AG04449 (cell line): ENCODE measurements around the gene ZFP62.

Experiments used
- CTCF ChIA-PET: fragments of 350-600 bp; formaldehyde crosslinking; extraction: SDS; loops from one replicate; lab custom pipeline; 2021; ENCODE audit warnings: antibody characterized with exemption; lab: Yijun Ruan, JAX
- POLR2A ChIA-PET: fragments of 400-600, 350-600 bp; formaldehyde crosslinking; extraction: SDS; loops from one replicate; lab custom pipeline; 2020; ENCODE audit warnings: antibody characterized with exemption, inconsistent platforms; lab: Yijun Ruan, JAX
- DNase-seq: peaks from one replicate; pipeline ENCODE4 v3.0.0-alpha.2; 2010; ENCODE audit warnings: low read depth, low spot score
- H3K4me3 ChIP-seq: 2 replicates; pipeline ENCODE4 v1.5.1; 2011; ENCODE audit warnings: low read depth, mild to moderate bottlenecking, control low read depth, low read length
- TF ChIP-seq, protein P1 (sequence below): IDR thresholded peaks from one replicate; pipeline ENCODE4 v1.5.1; 2011; ENCODE audit warnings: mild to moderate bottlenecking, moderate library complexity, low read length, control low read depth, inconsistent platforms; ENCODE audit not compliant: insufficient read depth; ENCODE audit errors: missing control alignments

The ZFP62 gene

GRCh38 chr5:180813420-180813819 is 47.7 kb downstream of the ZFP62 start:
- ChIA-PET CTCF (no interaction called here), POLR2A (no interaction called here)
- TF ChIP-seq, protein P1, sequence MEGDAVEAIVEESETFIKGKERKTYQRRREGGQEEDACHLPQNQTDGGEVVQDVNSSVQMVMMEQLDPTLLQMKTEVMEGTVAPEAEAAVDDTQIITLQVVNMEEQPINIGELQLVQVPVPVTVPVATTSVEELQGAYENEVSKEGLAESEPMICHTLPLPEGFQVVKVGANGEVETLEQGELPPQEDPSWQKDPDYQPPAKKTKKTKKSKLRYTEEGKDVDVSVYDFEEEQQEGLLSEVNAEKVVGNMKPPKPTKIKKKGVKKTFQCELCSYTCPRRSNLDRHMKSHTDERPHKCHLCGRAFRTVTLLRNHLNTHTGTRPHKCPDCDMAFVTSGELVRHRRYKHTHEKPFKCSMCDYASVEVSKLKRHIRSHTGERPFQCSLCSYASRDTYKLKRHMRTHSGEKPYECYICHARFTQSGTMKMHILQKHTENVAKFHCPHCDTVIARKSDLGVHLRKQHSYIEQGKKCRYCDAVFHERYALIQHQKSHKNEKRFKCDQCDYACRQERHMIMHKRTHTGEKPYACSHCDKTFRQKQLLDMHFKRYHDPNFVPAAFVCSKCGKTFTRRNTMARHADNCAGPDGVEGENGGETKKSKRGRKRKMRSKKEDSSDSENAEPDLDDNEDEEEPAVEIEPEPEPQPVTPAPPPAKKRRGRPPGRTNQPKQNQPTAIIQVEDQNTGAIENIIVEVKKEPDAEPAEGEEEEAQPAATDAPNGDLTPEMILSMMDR, result no peak
- no peak overlapping the region for H3K4me3 ChIP-seq
- no peak for DNase-seq

DNA sequence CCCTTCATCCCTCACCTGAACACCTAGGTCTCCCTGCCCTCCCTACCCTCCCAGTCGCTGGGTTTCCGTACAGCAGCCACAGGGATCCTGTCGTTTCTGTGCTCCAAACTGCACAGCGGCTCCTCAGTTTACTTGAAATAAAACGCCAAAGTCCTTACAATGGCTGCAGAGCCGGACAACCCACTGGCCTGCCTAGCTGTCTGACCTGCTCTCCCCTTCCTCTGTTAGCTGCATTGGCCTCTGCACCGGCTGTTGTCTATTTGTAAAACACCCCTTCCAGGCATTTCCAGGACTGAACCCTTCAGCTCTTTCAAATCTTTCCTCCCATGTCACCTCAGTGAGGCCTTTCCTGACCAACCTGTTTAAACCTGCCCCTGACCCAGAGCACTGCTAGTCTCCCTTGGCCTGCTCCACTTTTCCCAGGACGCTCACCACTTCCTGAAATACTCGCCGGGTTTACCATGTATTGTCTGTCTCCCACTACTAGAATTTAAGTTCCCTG is 49.4 kb downstream of the ZFP62 start:
- TF ChIP-seq, protein P1, result no peak
- CTCF ChIA-PET, result interaction anchor here (1.7 kb wide), 1 partner anchor 10 kb away, joined by 4 read pairs; no protein-coding TSS in a partner anchor
- no peak overlapping the region for H3K4me3 ChIP-seq
- no peak for DNase-seq
- POLR2A ChIA-PET, result no interaction called here

DNA sequence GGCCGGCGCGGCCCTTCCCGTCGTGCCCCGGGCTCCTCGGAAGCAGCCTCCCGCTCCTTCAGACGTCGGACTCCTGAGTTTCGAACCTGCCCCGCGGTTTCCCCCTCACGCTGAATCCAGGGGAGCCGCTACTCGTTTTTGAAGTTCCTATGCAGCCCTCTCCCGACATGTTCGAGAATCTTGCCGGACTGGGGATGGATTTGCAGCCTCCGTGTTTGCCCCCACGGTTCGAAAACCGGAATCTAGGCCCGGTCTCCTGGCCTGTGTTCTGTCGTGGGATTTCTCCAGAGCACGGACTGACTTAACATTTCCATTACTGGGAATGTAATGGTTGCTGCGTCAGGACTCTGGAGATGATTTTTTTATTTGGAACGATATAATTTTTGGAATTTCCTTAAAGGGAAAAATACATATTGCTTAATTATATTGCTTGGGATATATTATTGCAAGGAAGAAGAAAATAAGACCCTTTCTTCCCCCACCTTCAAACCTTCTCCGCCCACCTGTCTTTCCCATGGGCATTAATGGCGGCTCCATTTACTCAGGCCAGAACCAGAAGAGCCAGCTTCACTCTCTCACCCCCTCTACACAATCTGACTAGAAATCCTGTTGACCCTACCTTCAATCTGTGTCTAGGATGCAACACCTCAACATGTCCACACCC is 50.0 kb downstream of the ZFP62 start:
- H3K4me3 ChIP-seq, result peak overlapping the region; percentile 94
- DNase-seq, result no peak
- ChIA-PET CTCF (interaction anchor here (1.5 to 1.7 kb wide), 2 partner anchors 10 to 11 kb away, joined by 3 to 4 read pairs; no protein-coding TSS in a partner anchor), POLR2A (interaction anchor here (0.8 to 1.2 kb wide), 6 partner anchors 9 to 50 kb away, joined by 3 to 9 read pairs (median 4); partner anchors contain the start of gene MGAT1)
- TF ChIP-seq, protein P1, result no peak

- ChIA-PET CTCF (interaction anchor here (1.5 to 1.7 kb wide), 2 partner anchors 10 to 11 kb away, joined by 3 to 4 read pairs; no protein-coding TSS in a partner anchor), POLR2A (interaction anchor here (0.6 to 1.2 kb wide), 7 partner anchors 8 to 51 kb away, joined by 3 to 9 read pairs (median 4); partner anchors contain the start of gene MGAT1)
- TF ChIP-seq, protein P1, result no peak
- peak overlapping the region; percentile 94 for H3K4me3 ChIP-seq
- no peak for DNase-seq
These were observed 50.7 kb downstream of the ZFP62 start for GRCh38 chr5:180810210-180810958.

DNA sequence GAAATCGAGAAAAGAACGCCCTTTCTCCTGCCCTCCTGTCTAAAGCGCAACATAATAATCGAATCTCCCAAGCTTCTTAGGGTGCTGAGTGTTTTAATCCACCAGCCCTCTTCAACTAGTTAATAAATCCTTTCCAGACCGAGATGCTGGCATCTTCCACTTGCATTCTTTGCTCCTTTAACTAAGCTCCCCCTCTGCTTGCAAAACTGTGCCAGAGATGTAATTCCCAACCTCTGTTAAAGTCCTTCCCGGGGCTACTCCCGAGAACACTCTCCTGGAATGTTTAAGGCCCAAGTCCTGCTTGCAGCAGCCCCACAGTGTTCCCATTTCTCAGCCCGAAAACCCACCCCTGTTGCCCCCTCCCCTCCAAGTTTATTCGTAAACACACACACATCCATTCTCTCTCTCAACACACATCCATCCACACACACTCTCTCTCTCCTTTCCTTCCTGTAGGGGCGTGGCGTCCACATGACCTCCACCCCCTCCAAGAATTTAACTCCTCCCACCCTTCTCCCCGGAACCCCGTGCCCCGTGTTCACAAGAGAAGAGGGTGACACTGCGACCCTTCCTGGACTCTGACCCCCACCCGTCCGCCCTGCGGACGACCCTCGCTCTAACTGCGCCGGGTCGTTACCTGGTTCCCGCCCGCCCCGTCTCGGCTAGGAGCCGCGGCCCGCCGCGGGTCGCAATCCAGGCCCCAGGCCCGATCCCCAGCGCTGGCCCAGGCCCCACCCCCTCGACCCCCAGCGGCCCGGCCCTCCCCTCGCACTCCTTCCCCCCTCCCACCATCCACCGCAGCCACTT is 51.5 kb downstream of the ZFP62 start:
- DNase-seq, result no peak
- POLR2A ChIA-PET, result interaction anchor here (0.6 to 1.2 kb wide), 8 partner anchors 8 to 52 kb away, joined by 3 to 9 read pairs (median 4); partner anchors contain the start of gene MGAT1
- CTCF ChIA-PET, result interaction anchor here (1.5 kb wide), 1 partner anchor 10 kb away, joined by 3 read pairs; no protein-coding TSS in a partner anchor
- TF ChIP-seq, protein P1, result no peak
- H3K4me3 ChIP-seq, result peak overlapping the region; percentile 94
